Gastroesophageal sphincter (tissue), 4 donors: ENCODE results near the gene LDLRAD4. TPM values are rescaled to one million over a fixed set of nuclear protein-coding genes. Genes with fewer than 3 reads are reported as not detected.

ENCODE experiments used
- ATAC-seq: fragments of 150-250 bp; one replicate; pipeline ENCODE4 v1.9.1; 2016; ENCODE audit warnings: mild to moderate bottlenecking, moderate library complexity
- H3K27ac ChIP-seq, 4 donors: fragments of 200-600 bp; sonication (generic) in 3 of 4; 1 replicate in 3 of 4; 2 replicates in 1 of 4; pipeline ENCODE4 v1.5.1; 2016 to 2019
- H3K27me3 ChIP-seq: fragments of 200-600 bp; sonication (generic); one replicate; pipeline ENCODE4 v1.5.1; 2019
- H3K36me3 ChIP-seq, 2 donors: fragments of 200-600 bp; sonication (generic); one replicate each; pipeline ENCODE4 v1.5.1; 2019; ENCODE audit warnings: control low read depth in 1 of 2
- H3K4me1 ChIP-seq, 3 donors: fragments of 200-600 bp; sonication (generic); 1 replicate in 2 of 3; 2 replicates in 1 of 3; pipeline ENCODE4 v1.5.1; 2016 to 2019; ENCODE audit warnings: control low read depth in 2 of 3
- H3K4me3 ChIP-seq, 2 donors: fragments of 200-600 bp; sonication (generic); one replicate each; pipeline ENCODE4 v1.5.1; 2019; ENCODE audit warnings: mild to moderate bottlenecking in 1 of 2, moderate library complexity in 1 of 2
- H3K9me3 ChIP-seq, 3 donors: fragments of 200-600 bp; sonication (generic); one replicate each; pipeline ENCODE4 v1.5.1; 2017 to 2019; ENCODE audit warnings: control low read depth in 2 of 3
- CTCF ChIP-seq, 4 experiments: fragments of 200-600 bp in 2 of 4; fragments of 450-650 bp in 2 of 4; sonication (generic) in 1 of 4; IDR thresholded peaks; one replicate each; pipeline ENCODE4 v1.5.1; 2017 to 2019; ENCODE audit warnings: antibody characterized with exemption in 4 of 4, mild to moderate bottlenecking in 2 of 4, moderate library complexity in 2 of 4
- EP300 ChIP-seq: sonication (generic); formaldehyde crosslinking; IDR thresholded peaks from one replicate; pipeline ENCODE4 v1.6.1; 2017; ENCODE audit warnings: antibody characterized with exemption, mild to moderate bottlenecking
- POLR2A ChIP-seq, 2 donors: fragments of 450-650 bp; IDR thresholded peaks; one replicate each; pipeline ENCODE4 v1.6.1; 2017; ENCODE audit warnings: antibody characterized with exemption in 2 of 2, mild to moderate bottlenecking in 2 of 2, moderate library complexity in 1 of 2
- POLR2AphosphoS5 ChIP-seq: sonication (generic); formaldehyde crosslinking; IDR thresholded peaks from one replicate; pipeline ENCODE4 v1.6.1; 2017; ENCODE audit warnings: antibody characterized with exemption
- WGBS, 2 donors: methylation state at CpG; one replicate each; pipeline ENCODE4 v1.1.5; 2018; ENCODE audit warnings: low coverage in 1 of 2; 5-methylcytosine and 5-hydroxymethylcytosine counted together
- total RNA-seq, 4 donors: library from RNA; depleted of rRNA; stranded (reverse); fragments of >200 nt; gene quantifications; one replicate each; pipeline ENCODE4 v1.1.0, GENCODE V29; 2016

LDLRAD4 gene
- total RNA-seq, 4 donors from 2014 or later = 28.1 to 85.9 (median 55.2) TPM

GRCh38 chr18:13551305-13551603 lies 332.7 kb downstream of the LDLRAD4 start:
- ATAC-seq = no peak
- Histone ChIP-seq H3K9me3 (no peaks in the 10 kb centered on the region), H3K36me3 (no peaks in the 10 kb centered on the region), H3K4me3 (no peak overlapping the region), H3K27me3 (no peaks in the 10 kb centered on the region), H3K27ac (peak overlapping the region in 2 of 4 donors; percentile 73 to 82), H3K4me1 (peaks cover 0 to 91% (median 20%) of the 10 kb centered on the region in 3 donors)
- TF ChIP-seq POLR2AphosphoS5 (no peak), EP300 (no peak), POLR2A (IDR thresholded peaks at IDR 0.05) (no peak), CTCF (IDR thresholded peaks at IDR 0.05) (no peak)
- 66% methylated on average over 4 of the region's 5 CpGs; no CpG with 5 or more reads in 1 of the 2 donors for WGBS, 2 donors

GRCh38 chr18:13551841-13552733 lies 333.5 kb downstream of the LDLRAD4 start:
- Histone ChIP-seq H3K36me3 (no peaks in the 10 kb centered on the region), H3K27me3 (no peaks in the 10 kb centered on the region), H3K9me3 (no peaks in the 10 kb centered on the region), H3K4me1 (peaks cover 0 to 88% (median 20%) of the 10 kb centered on the region in 3 donors), H3K4me3 (no peak overlapping the region), H3K27ac (peak overlapping the region in 1 of 4 donors; percentile 39)
- WGBS, 2 donors = 52 to 71% methylated on average over 4 to 10 of the region's 13 CpGs
- TF ChIP-seq CTCF (IDR thresholded peaks at IDR 0.05) (no peak), POLR2AphosphoS5 (no peak)
- ATAC-seq = no peak

- no peaks in the 10 kb centered on the region for H3K9me3 ChIP-seq
- H3K27me3 ChIP-seq = no peaks in the 10 kb centered on the region
- H3K27ac ChIP-seq = peak overlapping the region in 1 of 4 donors; percentile 3
- TF ChIP-seq EP300 (no peak), POLR2AphosphoS5 (no peak), POLR2A (IDR thresholded peaks at IDR 0.05) (no peak), CTCF (IDR thresholded peaks at IDR 0.05) (no peak)
- 63 to 83% methylated on average over 7 to 9 of the region's 9 CpGs for WGBS, 2 donors
- no peaks in the 10 kb centered on the region for H3K36me3 ChIP-seq
- H3K4me3 ChIP-seq = no peak overlapping the region
- ATAC-seq = no peak
- peaks cover 0 to 82% (median 17%) of the 10 kb centered on the region in 3 donors for H3K4me1 ChIP-seq
These were observed 334.9 kb downstream of the LDLRAD4 start for GRCh38 chr18:13553449-13553848.

- no peak for ATAC-seq
- no peaks in the 10 kb centered on the region for H3K36me3 ChIP-seq
- no peak overlapping the region for H3K4me3 ChIP-seq
These were observed 336.6 kb downstream of the LDLRAD4 start for GRCh38 chr18:13555192-13555591.

More at GRCh38 chr18:13555192-13555591, 336.6 kb downstream of the LDLRAD4 start:
- TF ChIP-seq POLR2AphosphoS5 (no peak), EP300 (no peak), CTCF (IDR thresholded peaks at IDR 0.05) (no peak), POLR2A (IDR thresholded peaks at IDR 0.05) (no peak)
- 94 to 100% methylated on average over 2 of the region's 2 CpGs for WGBS, 2 donors
- Histone ChIP-seq H3K27ac (no peak overlapping the region), H3K27me3 (no peaks in the 10 kb centered on the region), H3K4me1 (peaks cover 0 to 73% (median 5%) of the 10 kb centered on the region in 3 donors), H3K9me3 (no peaks in the 10 kb centered on the region)
